OCI-LY3 (cell line): ENCODE measurements around the gene TWSG1.
"Not testable (repeated sequence)": the region's sequence is repeated elsewhere in the genome, so short reads cannot be mapped to it uniquely, and the experiment has no call there.

Experiments used
- H2AFZ ChIP-seq: fragments of 200-600, 300-600 bp; shearing (Covaris generic); 2 replicates; pipeline ENCODE4 v1.6.0; 2014; ENCODE audit warnings: antibody characterized with exemption, low read depth, low read length
- H3K27ac ChIP-seq: fragments of 200-600, 300-600 bp; sonication (generic); 2 replicates; pipeline ENCODE4 v1.5.1; 2014; ENCODE audit warnings: mild to moderate bottlenecking, low read length, moderate library complexity, mixed read lengths
- H3K27me3 ChIP-seq: fragments of 200-600, 300-600 bp; sonication (generic); 2 replicates; pipeline ENCODE4 v1.6.1; 2014; ENCODE audit warnings: low read depth, low read length, mixed read lengths
- H3K36me3 ChIP-seq: fragments of 200-600, 300-600 bp; sonication (generic); replicated peaks from 2 replicates; pipeline ENCODE3; 2014; ENCODE audit warnings: low read depth, low read length, mixed read lengths
- H3K4me1 ChIP-seq: fragments of 300-600, 200-600 bp; sonication (generic); 2 replicates; pipeline ENCODE4 v1.6.1; 2014; ENCODE audit warnings: low read length, mixed read lengths
- H3K4me2 ChIP-seq: fragments of 200-600, 300-600 bp; sonication (generic); 2 replicates; pipeline ENCODE4 v1.6.1; 2014; ENCODE audit warnings: low read length, mixed read lengths
- H3K4me3 ChIP-seq: fragments of 300-600, 200-600 bp; sonication (generic); 2 replicates; pipeline ENCODE4 v1.5.1; 2014; ENCODE audit warnings: antibody characterized with exemption, mild to moderate bottlenecking, low read length, moderate library complexity
- H3K79me2 ChIP-seq: fragments of 300-600, 200-600 bp; shearing (Covaris generic); 2 replicates; pipeline ENCODE4 v1.6.1; 2014; ENCODE audit warnings: mild to moderate bottlenecking, low read length, mixed read lengths
- H3K9ac ChIP-seq: fragments of 300-600, 200-600 bp; shearing (Covaris generic); 2 replicates; pipeline ENCODE4 v1.6.0; 2014; ENCODE audit warnings: mild to moderate bottlenecking, low read length, moderate library complexity
- H3K9me3 ChIP-seq: fragments of 200-600, 300-600 bp; shearing (Covaris generic); 2 replicates; pipeline ENCODE4 v1.6.1; 2014; ENCODE audit warnings: low read length, mixed read lengths; ENCODE audit not compliant: insufficient read depth
- H4K20me1 ChIP-seq: fragments of 200-600, 300-600 bp; sonication (generic); 2 replicates; pipeline ENCODE4 v1.6.1; 2016; ENCODE audit warnings: low read length, mixed read lengths; ENCODE audit not compliant: insufficient read depth
- EZH2phosphoT487 ChIP-seq: fragments of 200-600 bp; shearing (Covaris generic); IDR thresholded peaks from 2 replicates; pipeline ENCODE4 v1.6.1; 2018; ENCODE audit warnings: antibody characterized with exemption, mixed run types, low read depth
- TF ChIP-seq, protein P1 (sequence below): fragments of 200-600, 300-600 bp; sonication (generic); IDR thresholded peaks from 2 replicates; pipeline ENCODE4 v1.5.1; 2014; ENCODE audit warnings: antibody characterized with exemption, low read length, low read depth

The TWSG1 gene

DNA sequence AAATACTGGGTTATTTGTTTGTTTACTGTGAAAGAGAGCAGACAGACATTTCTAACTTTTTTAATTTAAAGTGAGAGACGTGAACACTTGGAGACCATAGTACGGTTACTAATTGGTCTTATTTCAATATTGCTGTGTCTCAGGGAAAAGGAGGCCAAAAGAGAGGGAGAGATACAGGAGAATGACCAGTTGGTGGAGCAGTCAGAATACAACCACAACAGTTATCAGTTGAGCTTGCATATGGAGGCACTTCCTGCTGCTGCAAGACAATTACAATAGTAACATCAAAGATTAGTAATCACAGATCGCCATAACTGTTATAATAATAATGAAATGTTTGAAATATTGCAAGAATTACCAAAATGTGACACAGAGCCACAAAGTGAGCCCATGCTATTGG lies 58.2 kb downstream of the TWSG1 start:
- H3K4me1 ChIP-seq = no peaks in the 10 kb centered on the region
- no peak overlapping the region for H3K4me2 ChIP-seq
- H3K27me3 ChIP-seq = no peaks in the 10 kb centered on the region
- H3K79me2 ChIP-seq = no peaks in the 10 kb centered on the region
- no peak overlapping the region for H3K9ac ChIP-seq
- H4K20me1 ChIP-seq = no peaks in the 10 kb centered on the region
- no peak overlapping the region for H3K27ac ChIP-seq
- no peak for TF ChIP-seq EZH2phosphoT487
- TF ChIP-seq, protein P1, sequence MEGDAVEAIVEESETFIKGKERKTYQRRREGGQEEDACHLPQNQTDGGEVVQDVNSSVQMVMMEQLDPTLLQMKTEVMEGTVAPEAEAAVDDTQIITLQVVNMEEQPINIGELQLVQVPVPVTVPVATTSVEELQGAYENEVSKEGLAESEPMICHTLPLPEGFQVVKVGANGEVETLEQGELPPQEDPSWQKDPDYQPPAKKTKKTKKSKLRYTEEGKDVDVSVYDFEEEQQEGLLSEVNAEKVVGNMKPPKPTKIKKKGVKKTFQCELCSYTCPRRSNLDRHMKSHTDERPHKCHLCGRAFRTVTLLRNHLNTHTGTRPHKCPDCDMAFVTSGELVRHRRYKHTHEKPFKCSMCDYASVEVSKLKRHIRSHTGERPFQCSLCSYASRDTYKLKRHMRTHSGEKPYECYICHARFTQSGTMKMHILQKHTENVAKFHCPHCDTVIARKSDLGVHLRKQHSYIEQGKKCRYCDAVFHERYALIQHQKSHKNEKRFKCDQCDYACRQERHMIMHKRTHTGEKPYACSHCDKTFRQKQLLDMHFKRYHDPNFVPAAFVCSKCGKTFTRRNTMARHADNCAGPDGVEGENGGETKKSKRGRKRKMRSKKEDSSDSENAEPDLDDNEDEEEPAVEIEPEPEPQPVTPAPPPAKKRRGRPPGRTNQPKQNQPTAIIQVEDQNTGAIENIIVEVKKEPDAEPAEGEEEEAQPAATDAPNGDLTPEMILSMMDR = no peak
- H3K9me3 ChIP-seq = no peaks in the 10 kb centered on the region
- H2AFZ ChIP-seq = no peak overlapping the region
- H3K36me3 ChIP-seq = peaks cover 15% of the 10 kb centered on the region
- H3K4me3 ChIP-seq = no peak overlapping the region

- H3K27ac ChIP-seq = no peak overlapping the region
- H3K4me3 ChIP-seq = no peak overlapping the region
- no peak overlapping the region for H3K9ac ChIP-seq
- H4K20me1 ChIP-seq = no peaks in the 10 kb centered on the region
- no peak overlapping the region for H3K4me2 ChIP-seq
- no peaks in the 10 kb centered on the region for H3K4me1 ChIP-seq
- TF ChIP-seq, protein P1 = no peak
- H3K36me3 ChIP-seq = peaks cover 15% of the 10 kb centered on the region
- H3K79me2 ChIP-seq = no peaks in the 10 kb centered on the region
- no peaks in the 10 kb centered on the region for H3K9me3 ChIP-seq
- H2AFZ ChIP-seq = no peak overlapping the region
- H3K27me3 ChIP-seq = no peaks in the 10 kb centered on the region
Measured at GRCh38 chr18:9394046-9394445, 59.5 kb downstream of the TWSG1 start.

- no peaks in the 10 kb centered on the region for H3K27me3 ChIP-seq
- H3K27ac ChIP-seq = no peak overlapping the region
- no peaks in the 10 kb centered on the region for H3K4me1 ChIP-seq
- no peaks in the 10 kb centered on the region for H3K9me3 ChIP-seq
- H4K20me1 ChIP-seq = no peaks in the 10 kb centered on the region
- no peaks in the 10 kb centered on the region for H3K79me2 ChIP-seq
- no peak overlapping the region for H3K4me3 ChIP-seq
- TF ChIP-seq, protein P1 = no peak
- TF ChIP-seq EZH2phosphoT487 = no peak
- H3K9ac ChIP-seq = no peak overlapping the region
- H2AFZ ChIP-seq = no peak overlapping the region
- H3K36me3 ChIP-seq = no peaks in the 10 kb centered on the region
- H3K4me2 ChIP-seq = no peak overlapping the region
Measured at GRCh38 chr18:9400197-9400596, 65.6 kb downstream of the TWSG1 start.

DNA sequence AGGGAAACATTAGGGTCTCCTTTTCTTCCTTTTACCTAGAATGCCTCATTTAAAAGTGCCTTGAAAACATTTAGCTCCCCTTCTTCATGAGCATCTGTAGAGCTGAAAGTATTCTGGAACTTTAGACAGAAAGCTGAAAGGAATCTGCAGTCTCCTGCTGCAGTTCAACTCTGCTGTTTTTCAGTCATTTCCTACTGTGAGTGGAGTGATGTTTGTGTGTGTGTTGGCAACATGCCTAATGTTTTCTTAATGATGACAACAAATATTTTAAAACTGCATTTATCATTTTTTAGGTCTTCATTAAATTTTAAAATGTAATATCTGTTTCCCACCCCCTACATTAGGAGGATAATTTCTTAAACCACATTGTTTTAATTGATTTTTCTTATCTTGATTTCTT lies 66.6 kb downstream of the TWSG1 start:
- TF ChIP-seq, protein P1 = no peak
- TF ChIP-seq EZH2phosphoT487 = no peak
- no peak overlapping the region for H3K4me3 ChIP-seq
- no peak overlapping the region for H3K4me2 ChIP-seq
- H4K20me1 ChIP-seq = no peaks in the 10 kb centered on the region
- H3K79me2 ChIP-seq = no peaks in the 10 kb centered on the region
- no peaks in the 10 kb centered on the region for H3K27me3 ChIP-seq
- H3K9ac ChIP-seq = no peak overlapping the region
- H3K27ac ChIP-seq = no peak overlapping the region
- no peak overlapping the region for H2AFZ ChIP-seq
- no peaks in the 10 kb centered on the region for H3K4me1 ChIP-seq
- H3K36me3 ChIP-seq = no peaks in the 10 kb centered on the region
- no peaks in the 10 kb centered on the region for H3K9me3 ChIP-seq

DNA sequence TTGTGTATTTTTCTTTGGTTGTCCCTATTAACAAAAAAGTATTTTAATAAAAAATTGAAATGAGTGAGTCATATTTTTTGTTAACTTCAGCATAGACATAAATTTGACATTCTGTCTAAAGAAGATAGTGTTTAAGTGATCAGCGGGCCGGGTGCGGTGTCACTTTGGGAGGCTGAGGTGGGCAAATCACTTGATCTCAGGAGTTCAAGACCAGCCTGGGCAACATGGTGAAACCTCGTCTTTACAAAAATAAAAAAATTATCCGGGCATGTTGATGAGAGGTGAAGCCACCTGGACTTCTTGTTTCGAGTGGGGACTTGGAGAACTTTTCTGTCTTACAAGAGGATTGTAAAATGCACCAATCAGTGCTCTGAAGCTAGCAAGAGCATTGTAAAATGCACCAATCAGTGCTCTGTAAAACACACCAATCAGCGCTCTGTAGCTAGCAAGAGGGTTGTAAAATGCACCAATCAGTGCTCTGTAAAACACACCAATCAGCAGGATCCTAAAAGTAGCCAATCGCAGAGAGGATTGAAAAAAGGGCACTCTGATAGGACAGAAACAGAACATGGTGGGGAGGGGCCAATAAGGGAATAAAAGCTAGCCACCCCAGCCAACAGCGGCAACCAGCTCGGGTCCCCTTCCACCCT lies 67.9 kb downstream of the TWSG1 start:
- not testable (repeated sequence) for H3K4me1 ChIP-seq, H4K20me1 ChIP-seq, H3K36me3 ChIP-seq, H3K79me2 ChIP-seq, H3K27ac ChIP-seq, H3K4me3 ChIP-seq, H2AFZ ChIP-seq, H3K9me3 ChIP-seq, H3K4me2 ChIP-seq, H3K9ac ChIP-seq, H3K27me3 ChIP-seq
